NCI-H2081 treated with DMSO at 0.1 percent for 48 hours (cell line): ENCODE measurements around the gene NRP1.

Experiments used
- DNase-seq: peaks from one replicate; lab custom pipeline; 2025; lab: John Stamatoyannopoulos, UW

Gene NRP1

DNA sequence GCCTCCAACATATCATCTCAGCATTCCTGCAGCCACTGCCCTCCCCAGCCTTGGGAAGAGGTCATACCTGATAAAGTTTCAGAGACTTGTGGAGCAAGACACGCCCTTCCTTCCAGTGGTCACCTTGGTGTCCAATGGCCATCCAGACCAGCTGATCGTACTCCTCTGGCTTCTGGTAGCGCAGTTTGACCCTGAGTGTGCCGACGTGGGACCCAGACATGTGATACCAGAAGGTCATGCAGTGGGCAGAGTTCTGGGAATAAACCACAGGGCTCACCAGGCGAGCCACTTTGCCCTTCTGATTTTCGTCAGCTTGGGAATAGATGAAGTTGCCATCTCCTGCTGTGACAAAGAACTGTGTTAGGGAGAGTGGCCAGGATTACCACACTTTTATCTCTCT, 148.3 kb downstream of the NRP1 start:
- DNase-seq: no peak

DNA sequence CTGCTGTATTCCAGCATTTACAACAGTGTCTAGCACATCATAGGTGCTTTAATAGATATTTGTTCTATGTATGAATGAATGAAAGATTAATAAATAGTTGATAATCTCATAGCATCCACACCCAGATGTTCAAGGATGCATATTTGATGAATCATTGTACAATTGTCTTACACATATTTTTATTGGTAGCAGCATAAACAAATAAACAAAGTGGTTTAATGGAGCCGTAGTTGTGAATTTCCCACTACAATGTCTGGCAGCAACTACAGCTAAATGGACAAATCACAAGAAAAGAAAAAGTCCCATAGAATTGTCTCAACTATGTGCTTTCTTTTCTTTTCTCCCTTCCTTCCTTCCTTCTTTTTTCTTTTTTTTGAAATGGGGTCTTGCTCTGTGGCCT, 150.8 kb downstream of the NRP1 start:
- no peak for DNase-seq

DNA sequence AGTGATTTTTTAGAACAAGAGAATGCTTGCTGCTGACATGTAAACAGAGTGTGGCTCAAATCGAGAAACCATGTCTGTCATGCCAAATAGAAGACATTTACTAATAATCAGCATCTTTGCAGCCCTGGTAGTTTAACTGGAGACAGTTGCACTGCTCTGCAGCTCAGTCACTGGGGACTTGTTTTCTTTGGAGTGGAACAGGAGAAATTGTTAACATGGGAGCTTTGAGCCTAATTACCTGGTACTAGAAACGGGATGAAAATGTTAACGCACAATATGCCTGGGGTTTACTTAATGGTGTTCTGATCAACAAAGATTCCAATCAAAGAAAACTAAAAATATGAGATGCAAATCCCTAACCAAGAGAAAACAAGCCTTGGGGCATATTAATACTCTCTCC, 153.5 kb downstream of the NRP1 start:
- no peak for DNase-seq

DNA sequence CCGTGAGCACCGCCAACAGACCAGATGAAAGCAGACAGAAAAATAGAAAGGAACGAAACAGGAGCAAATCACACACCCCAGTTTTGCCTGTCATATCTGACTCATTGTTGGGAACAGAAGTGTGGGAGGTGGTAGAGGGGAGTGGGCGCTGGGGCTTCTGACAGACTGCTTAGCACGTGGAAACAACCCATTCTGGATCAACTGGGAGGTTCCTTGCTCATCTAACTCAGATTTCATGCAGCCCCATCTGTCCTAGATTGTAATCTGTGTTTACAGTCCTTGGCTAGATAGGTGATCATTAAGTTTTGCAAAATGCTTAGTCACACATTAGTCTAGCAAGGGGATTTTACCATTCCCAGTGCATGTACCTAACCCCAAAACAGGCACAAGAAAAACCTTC, 154.1 kb downstream of the NRP1 start:
- DNase-seq: no peak

DNA sequence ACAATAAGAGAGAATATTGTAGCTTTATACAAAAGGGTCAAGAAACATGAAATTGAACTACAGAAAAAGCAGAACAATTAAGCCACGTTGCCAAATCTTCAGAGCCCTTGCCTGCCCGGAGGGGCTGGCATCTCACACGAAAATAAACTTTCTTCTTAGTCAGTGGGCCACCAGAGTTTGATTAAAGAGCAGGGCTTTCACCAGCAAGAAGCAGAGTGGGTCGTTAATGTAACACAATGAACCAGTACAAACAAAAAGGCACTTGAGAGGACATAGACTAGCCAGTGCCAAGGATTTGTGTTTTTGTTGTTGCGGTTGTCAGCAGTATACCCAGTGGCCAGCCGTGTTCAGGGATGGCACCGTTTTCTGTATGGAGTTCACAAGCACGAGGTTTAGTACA, 155.4 kb downstream of the NRP1 start:
- no peak for DNase-seq

DNA sequence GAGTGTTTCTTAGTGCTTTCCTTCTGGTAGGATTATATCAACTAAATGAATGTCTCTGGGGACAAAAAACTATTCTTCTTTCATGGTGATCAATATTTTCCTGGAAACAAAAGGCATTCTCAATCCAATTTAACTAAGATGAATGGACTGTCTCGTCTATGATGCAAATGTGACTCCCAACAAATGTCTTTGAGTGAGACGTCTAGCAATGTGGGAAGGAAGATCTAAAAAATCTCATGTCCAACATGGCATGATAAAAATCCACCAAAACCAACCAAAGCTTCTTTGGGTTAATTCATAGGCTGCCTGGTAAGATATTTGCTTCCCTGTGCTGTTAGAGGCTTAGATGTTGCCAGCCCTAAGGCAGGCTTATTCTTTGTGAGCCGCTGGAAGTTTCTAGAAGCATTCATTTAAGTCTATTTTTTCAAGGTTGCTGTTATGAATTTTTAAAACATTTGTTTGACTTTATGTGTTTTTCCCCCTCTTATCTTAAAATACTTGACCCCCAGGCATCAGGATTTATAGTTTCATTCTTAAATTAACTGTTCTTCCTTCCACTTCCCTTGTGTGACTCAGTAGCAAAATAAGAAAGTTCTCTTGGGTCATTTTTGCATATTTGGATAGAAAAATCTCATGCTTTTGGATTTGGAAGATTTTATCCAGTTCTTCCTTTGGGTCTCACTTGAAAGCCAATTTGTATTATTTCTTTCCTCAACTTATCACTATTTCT, 156.3 kb downstream of the NRP1 start:
- no peak for DNase-seq

DNA sequence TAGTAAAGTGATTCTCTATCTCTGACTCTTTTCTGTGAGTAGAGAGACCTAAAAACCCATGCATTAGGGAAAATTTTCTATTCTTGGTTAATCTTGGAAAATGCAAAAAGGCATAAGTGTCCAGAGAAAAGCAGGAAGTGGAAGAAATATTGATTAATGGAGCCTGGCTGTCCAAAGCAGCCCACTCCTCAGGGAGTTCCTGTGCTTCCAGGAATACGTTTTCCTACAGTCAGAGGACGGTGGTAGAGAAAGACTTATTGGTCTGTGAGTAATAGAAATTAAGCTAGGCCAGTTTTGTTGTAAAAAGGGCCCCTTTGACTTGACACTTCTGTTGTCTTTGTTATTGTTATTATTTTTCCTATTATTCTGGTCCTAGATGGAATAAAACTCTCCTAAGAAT, 157.8 kb downstream of the NRP1 start:
- no peak for DNase-seq

DNA sequence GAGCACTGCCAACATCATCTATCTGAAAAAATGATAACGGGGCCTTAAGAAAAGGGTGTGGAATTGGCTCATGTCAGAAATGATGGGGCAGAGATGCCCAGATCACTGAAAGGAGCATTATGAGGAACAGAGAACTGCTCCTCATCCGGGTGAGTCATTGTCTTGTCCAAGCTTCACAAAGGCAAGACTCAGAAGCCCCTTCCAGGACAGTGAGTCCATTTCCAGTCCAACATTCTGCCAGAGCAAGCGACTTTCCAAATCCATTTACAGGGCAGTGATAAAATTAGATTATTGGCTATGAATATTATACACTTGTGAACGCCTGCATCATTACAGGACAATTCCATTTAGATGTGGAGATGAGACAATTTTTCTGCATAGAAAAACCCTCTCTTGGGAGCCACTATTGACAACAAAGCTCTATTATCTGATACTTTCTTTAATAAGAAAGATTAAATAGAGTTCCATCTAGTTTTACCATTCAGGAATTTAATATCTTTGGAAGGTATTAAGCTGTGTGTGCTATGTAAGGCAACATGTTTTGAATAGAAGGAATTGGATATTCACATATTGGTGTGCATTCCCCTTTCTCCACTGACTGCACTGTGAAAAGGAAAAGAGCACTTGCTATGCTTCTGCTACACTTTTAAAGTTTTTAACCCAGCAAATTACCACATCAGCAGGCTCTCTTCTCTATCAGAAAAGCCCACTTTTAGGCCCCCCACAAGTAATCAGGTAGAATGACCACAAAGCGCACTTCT, 159.6 kb downstream of the NRP1 start:
- DNase-seq: no peak

DNA sequence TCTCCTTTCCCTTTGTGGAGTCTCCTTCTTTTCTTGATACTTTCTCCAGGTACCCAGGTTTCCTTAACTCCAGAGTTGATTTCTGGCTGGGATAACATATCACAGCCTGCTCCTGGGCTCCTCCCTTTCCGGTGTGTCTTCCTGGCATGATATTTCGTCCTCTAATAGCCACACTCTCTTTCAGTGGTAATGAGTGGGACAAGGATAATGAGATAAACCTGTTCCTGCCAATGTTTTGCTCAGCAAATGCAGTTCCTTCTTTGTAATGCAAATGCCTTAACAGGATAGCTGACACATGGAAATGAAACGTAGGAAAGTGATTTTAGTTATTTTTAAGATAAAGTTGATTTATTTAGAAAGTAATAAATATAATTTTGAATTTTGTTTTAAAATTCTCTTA, 168.6 kb downstream of the NRP1 start:
- DNase-seq: no peak

DNA sequence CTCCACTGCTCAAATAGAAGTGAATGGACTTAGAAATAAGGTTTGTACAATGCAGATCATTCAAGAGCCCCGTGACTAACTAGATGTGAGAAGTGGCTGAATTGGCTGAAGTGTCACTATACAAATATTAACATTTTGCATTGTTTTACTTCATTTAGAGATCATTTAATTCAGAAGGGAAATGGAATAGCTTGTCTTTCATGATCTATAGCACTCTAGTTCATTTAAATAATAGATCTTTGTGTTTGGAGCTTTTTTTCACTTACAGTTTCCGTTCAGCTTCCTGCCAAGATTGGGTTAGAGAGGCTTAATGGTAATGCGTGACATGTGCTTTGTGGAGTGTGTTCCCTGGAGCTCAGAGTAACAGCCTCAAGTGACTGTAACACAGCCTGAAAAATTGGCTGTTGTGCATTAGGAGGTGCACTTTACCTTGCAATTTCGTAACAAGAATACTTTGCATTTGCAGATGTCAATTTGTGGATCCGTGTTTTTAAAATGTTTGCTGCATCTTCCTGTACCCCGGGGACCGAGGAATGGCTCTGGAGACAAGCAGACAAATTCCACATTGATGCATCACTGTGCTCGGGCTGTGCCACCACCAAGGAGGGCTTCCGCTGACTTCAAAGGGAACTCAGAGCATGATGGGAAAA, 170.3 kb downstream of the NRP1 start:
- no peak for DNase-seq

DNA sequence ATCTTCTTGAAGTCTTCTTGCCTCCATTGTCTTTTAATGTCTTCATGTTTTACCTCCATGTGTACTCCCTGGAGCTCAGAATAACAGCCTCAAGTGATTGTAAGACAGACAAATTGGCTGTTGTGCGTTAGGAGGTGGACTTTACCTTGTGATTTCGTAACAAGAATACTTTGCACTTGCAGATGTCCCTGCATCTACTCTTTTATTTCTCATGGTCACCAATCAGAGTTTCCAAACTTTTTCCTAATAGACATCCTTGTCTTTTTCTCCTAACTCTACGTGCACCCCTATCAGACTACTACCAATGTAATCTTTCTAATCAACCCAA, 172.3 kb downstream of the NRP1 start:
- DNase-seq: no peak

DNA sequence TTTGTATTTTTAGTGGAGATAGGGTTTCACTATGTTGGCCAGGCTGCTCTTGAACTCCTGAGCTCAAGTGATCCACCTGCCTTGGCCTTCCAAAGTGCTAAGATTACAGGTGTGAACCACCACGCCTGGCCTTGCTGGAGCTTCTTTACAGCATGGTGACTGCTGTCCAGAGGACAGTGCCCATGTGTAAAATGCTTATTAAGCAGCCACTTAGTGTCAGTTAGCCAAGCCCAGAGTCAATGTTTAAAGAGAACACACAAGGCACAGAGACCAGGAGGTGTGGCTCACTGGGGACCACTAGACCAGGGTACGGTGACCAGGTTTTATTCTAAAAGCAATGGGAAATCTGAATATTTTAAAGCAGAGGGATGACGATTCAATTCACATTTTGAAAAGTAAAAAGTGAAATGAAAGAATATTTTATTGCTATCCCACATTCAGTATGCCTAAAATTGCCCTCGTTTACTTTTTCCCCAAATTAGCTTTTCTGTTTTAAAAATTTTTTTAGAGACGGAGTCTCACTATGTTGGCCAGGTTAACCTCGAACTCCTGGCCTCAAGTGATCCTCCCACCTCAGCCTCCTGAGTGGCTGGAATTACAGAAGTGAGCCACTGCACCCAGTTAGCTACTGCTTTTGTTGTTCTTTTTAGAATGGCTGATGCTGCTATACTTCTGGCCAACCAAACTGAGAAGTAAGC, 172.8 kb downstream of the NRP1 start:
- no peak for DNase-seq

DNA sequence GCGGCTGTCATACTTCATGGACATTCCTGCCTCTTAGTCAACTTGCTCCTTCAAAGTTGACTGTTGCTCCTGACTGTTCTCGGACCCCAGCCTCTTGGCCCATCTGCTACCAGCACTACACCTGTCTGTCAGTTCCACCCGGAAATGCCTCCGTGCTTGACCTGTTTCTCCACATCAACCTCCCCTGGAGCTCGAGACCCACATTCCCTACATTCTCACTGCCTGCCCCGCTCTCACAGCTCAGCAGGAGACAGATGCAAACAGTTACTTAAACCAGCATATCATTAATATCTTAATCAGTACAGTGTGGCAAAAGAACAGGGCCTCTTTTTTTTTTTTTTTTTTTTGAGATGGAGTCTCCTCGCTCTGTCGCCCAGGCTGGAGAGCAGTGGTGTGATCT, 174.3 kb downstream of the NRP1 start:
- no peak for DNase-seq

DNA sequence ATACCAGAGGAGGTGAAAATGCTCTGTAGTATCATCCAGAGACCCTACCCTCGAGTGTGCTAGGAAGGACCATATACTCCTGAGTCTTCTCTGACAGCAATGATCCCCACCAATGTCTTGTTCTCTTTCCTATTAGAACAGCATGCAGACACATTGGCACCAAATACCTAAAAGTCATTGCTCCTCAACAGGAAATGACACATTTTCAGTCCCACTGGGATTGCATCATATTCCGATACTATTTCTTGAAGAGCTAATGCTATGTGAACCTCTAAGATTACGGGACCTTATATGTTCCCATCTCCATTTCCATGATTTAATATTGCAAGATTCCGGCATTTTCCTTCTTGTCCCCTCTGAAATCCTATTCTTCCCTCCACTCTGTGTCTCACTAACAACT, 177.4 kb downstream of the NRP1 start:
- DNase-seq: no peak

DNA sequence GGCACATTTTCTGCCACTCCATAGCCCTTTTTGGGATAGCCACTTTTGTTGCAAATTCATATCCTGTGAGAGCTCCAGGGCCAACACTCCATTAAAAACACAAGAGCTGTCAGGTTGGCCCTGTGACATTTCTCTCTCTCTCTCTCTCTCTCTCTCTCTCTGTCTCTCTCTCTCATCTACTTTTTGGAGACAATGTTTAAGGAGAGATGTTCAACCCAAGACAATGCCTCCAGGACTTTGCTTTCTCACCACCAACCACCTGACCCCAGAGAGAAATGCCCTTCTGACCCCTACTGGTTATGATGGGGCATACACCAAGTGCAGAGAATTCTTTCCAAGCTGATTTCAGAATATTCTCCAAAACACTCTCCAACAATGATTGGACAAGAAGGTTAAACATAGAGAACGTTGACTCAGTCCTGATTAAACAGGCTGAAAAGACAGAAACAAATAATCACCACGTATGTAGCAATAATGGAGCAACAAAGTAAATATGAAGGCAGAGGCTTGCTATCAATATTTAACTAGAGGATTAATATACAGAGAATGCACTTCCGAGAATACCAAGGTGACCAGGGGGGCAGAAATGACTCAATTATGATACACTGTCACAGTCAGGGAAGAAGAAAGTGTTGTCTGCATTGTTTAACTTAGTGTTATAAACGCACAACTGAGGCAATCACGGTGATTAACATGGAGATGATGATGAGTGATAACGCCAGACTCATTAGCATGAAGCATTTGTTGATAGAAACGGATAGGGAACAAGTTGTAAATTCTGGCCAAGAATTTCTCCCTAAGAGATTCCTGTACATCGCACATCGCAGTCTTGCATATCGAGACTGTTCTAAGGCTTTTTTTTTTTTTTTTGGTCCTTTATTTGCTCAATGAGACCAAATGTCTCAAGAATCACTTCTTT, 178.5 kb downstream of the NRP1 start:
- no peak for DNase-seq

DNA sequence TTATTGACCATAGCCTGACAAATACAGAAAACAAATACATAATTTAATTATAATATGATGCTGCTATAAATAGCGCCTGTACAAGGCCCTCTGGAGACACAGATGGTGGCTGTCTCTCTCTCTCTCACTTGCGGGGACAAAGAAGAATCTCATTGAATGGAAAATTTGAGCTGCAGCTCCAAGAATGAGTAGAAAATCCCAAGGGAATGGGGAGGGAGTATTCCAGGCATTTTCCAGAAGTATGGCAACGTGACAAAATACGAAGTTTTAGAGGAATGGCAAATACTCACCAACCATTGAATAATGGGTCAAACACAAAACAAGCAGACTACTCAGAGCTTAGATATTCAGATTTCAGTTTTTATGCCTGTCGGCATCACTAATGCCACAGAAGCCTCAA, 179.9 kb downstream of the NRP1 start:
- DNase-seq: no peak

DNA sequence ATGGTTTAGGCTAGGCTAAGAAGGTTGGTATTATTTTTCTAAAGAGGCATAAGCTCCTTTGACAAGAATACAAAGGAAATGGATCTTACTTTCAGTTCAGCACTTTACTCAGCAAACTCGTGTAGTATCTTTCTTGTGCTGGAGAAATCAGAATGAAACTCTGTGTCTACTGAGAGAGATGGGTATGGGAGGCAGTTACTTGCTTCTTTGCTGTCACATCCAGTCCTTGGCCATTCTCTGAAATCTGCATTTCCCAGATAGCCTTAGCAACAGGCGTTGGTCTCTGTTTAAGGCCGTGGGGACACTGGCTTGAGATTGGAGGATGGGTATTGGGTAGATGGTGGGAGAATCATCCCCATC, 180.5 kb downstream of the NRP1 start:
- DNase-seq: no peak

DNA sequence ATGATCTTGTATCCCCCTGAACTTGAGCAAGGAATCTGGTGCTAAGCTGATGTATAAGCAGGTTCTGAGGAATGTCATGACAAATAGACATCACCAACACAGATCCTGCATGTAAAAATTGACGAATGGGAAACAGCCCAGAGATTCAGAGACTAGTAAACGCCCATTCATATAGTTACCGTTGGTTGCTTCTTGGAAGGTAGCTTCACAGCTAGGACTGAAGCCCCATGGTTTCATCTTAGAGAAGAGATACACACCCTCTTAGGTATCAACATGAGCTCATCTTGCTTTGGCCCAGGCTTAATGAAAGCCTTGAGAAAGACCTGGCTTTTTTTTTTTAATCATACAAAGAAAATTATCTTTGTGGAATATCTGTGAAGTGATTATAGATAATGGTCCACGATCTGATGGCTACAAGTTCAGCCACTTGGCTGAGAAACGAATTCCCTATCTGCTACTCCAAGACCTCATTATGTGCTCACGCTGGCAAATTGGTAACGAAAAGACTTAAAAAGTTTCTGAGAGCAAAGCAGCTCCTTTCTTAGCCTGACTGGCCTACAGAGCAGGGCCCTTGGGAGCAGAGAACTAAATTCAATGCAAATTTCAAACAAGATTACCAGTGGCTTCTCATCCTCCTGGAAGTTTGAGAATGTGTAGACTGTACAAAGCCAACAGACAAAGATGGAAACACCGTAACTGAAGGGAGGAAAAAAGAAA, 181.1 kb downstream of the NRP1 start:
- DNase-seq: no peak

DNA sequence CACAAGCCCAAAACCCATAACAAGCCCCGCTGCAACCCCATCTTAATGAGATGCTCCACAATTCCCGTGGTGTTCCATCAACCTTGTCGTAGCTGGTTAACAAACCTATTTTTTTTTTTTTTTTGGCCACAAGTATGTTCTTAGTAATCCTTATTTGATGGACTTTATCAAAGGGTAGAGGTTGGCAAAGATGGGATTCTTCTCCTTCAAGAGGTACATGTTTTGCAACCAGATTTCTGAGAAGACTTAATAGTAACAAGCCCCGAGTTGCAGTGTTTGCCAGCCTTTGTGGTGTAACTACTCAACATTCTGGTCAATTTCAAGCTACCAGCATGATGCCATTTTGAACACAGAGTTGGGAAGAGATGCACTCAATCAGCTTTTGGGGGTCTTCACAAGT, 181.7 kb downstream of the NRP1 start:
- DNase-seq: no peak

DNA sequence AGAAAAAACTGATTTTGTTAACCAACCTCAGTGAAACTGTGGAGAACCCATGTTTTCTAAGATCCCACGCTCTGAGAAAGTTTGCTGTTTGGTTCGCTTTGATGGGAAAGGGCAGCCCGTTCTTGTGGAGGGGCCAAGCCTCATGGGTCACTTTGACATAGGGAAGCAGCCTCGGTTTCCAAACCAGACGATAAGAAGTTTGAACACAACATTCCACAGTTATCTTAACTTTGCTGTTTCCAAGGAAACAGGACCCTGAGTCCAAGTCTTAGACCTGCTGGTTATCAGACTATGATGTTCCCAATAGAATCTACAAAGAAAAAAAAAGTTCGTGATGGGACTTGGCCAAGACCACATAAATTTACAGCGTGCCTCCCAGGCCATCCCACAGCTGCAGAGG, 182.3 kb downstream of the NRP1 start:
- DNase-seq: no peak

DNA sequence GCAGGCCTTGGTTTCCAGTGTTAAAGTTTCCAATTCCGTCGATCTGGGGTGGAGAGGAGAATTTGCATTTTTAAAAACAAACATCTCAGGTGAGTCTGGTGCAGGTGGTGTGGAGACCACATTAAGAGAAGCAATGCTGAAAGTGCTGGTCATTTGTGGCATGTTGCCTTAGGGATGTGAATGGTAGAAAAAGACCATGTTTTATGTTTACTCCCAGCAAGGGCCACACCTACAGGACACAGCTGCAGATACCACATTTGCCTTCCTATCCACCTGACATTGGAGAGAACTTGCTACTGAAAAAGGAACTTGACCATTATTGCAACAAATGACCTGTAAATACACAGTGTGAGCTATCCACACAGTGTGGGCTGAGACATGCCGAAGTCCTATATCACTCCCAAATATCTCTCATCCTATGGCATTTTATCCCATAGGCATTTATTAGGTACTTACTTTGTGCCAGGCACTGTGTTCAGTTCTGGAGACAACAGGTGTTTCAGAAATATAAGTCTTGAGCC, 183.1 kb downstream of the NRP1 start:
- DNase-seq: no peak
